ENCODE data around the gene LRRC37A3. TPM values are rescaled to one million over a fixed set of nuclear protein-coding genes. Genes with fewer than 3 reads are reported as not detected.

Gene LRRC37A3
- total and polyA plus RNA-seq, 2 donors (not counting 1 experiment from before 2014, with no cell fraction given), result 2.3 to 7.3 TPM

DNA sequence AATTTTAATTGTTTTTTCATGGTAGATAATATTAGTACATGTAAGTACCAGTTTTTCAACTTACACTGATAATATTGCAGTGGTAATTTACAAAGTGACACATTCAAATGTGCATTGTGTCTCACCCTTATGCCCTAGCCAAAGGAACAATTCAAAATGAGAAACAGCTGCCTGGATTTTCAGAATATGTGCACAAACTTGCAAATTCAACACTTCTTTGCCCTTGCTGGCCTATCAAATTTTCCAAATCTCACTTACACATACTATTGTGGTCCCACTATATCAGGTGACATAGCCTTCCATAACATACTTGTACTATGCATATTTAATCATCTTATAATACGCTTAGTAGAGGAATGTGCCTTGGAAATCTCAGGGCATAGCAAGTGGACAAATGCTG, 32.6 kb upstream of the LRRC37A3 start:
- Histone ChIP-seq H3K4me3 (replicated peaks in 1 of 4; ENCODE audit: control extremely low read depth in 1 of 4, insufficient read depth in 1 of 4, low read depth in 3 of 4, low read length in 4 of 4) (no peak overlapping the region), H3K4me1 (ENCODE audit: control insufficient read depth, extremely low read depth, insufficient read depth, low read length) (no peaks in the 10 kb centered on the region), H4K20me1 (ENCODE audit: control insufficient read depth, extremely low read depth, insufficient read depth, low read length) (no peaks in the 10 kb centered on the region), H3K36me3 (ENCODE audit: control insufficient read depth, insufficient read depth, low read length) (no peaks in the 10 kb centered on the region), H3K79me2 (ENCODE audit: control insufficient read depth, insufficient read depth, low read length) (no peaks in the 10 kb centered on the region), H3K9ac (ENCODE audit: insufficient read depth, low read length) (no peak overlapping the region), H2AFZ (ENCODE audit: low read length) (no peak overlapping the region), H3K4me2 (ENCODE audit: extremely low read depth, insufficient read depth, low read length) (no peak overlapping the region), H3K27ac (ENCODE audit: insufficient read depth, low read length) (no peak overlapping the region), H3K27me3 (ENCODE audit: control insufficient read depth, insufficient read depth, low read length) (no peaks in the 10 kb centered on the region), H3K9me3 (ENCODE audit: control insufficient read depth, insufficient read depth, low read depth, low read length) (no peaks in the 10 kb centered on the region)
- no peak for DNase-seq (ENCODE audit: low read depth in 2 of 2)
- no peak for TF ChIP-seq EZH2 (IDR thresholded peaks at IDR 0.05; ENCODE audit: low read length, missing control alignments)
- TF ChIP-seq, protein P1, sequence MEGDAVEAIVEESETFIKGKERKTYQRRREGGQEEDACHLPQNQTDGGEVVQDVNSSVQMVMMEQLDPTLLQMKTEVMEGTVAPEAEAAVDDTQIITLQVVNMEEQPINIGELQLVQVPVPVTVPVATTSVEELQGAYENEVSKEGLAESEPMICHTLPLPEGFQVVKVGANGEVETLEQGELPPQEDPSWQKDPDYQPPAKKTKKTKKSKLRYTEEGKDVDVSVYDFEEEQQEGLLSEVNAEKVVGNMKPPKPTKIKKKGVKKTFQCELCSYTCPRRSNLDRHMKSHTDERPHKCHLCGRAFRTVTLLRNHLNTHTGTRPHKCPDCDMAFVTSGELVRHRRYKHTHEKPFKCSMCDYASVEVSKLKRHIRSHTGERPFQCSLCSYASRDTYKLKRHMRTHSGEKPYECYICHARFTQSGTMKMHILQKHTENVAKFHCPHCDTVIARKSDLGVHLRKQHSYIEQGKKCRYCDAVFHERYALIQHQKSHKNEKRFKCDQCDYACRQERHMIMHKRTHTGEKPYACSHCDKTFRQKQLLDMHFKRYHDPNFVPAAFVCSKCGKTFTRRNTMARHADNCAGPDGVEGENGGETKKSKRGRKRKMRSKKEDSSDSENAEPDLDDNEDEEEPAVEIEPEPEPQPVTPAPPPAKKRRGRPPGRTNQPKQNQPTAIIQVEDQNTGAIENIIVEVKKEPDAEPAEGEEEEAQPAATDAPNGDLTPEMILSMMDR (conservative IDR thresholded peaks at IDR 0.05 in 1 of 2, IDR thresholded peaks at IDR 0.05 in 1 of 2; ENCODE audit: low read depth in 1 of 2, low read length in 2 of 2), result no peak

- H3K27me3 ChIP-seq (ENCODE audit: control insufficient read depth, insufficient read depth, low read length), result no peaks in the 10 kb centered on the region
- H3K27ac ChIP-seq (ENCODE audit: insufficient read depth, low read length), result no peak overlapping the region
- H3K36me3 ChIP-seq (ENCODE audit: control insufficient read depth, insufficient read depth, low read length), result no peaks in the 10 kb centered on the region
- H3K79me2 ChIP-seq (ENCODE audit: control insufficient read depth, insufficient read depth, low read length), result no peaks in the 10 kb centered on the region
- TF ChIP-seq EZH2 (IDR thresholded peaks at IDR 0.05; ENCODE audit: low read length, missing control alignments), result no peak
- TF ChIP-seq, protein P1 (conservative IDR thresholded peaks at IDR 0.05 in 1 of 2, IDR thresholded peaks at IDR 0.05 in 1 of 2; ENCODE audit: low read depth in 1 of 2, low read length in 2 of 2), result no peak
- no peak overlapping the region for H2AFZ ChIP-seq (ENCODE audit: low read length)
- H3K9ac ChIP-seq (ENCODE audit: insufficient read depth, low read length), result no peak overlapping the region
- H3K4me2 ChIP-seq (ENCODE audit: extremely low read depth, insufficient read depth, low read length), result no peak overlapping the region
- peak in 1 of 2 donors; percentile 21 for DNase-seq (ENCODE audit: low read depth in 2 of 2)
- H4K20me1 ChIP-seq (ENCODE audit: control insufficient read depth, extremely low read depth, insufficient read depth, low read length), result no peaks in the 10 kb centered on the region
- no peaks in the 10 kb centered on the region for H3K4me1 ChIP-seq (ENCODE audit: control insufficient read depth, extremely low read depth, insufficient read depth, low read length)
- H3K9me3 ChIP-seq (ENCODE audit: control insufficient read depth, insufficient read depth, low read depth, low read length), result no peaks in the 10 kb centered on the region
- no peak overlapping the region for H3K4me3 ChIP-seq (replicated peaks in 1 of 4; ENCODE audit: control extremely low read depth in 1 of 4, insufficient read depth in 1 of 4, low read depth in 3 of 4, low read length in 4 of 4)
Observed at GRCh38 chr17:64950871-64951270, 31.6 kb upstream of the LRRC37A3 start.

GRCh38 chr17:64947152-64947551, 27.9 kb upstream of the LRRC37A3 start:
- no peaks in the 10 kb centered on the region for H3K9me3 ChIP-seq (ENCODE audit: control insufficient read depth, insufficient read depth, low read depth, low read length)
- no peaks in the 10 kb centered on the region for H4K20me1 ChIP-seq (ENCODE audit: control insufficient read depth, extremely low read depth, insufficient read depth, low read length)
- H3K27me3 ChIP-seq (ENCODE audit: control insufficient read depth, insufficient read depth, low read length), result no peaks in the 10 kb centered on the region
- H3K4me1 ChIP-seq (ENCODE audit: control insufficient read depth, extremely low read depth, insufficient read depth, low read length), result no peaks in the 10 kb centered on the region
- DNase-seq (ENCODE audit: low read depth in 2 of 2), result peak in 1 of 2 donors; percentile 34
- H3K4me3 ChIP-seq (replicated peaks in 1 of 4; ENCODE audit: control extremely low read depth in 1 of 4, insufficient read depth in 1 of 4, low read depth in 3 of 4, low read length in 4 of 4), result no peak overlapping the region
- H3K27ac ChIP-seq (ENCODE audit: insufficient read depth, low read length), result no peak overlapping the region
- H3K36me3 ChIP-seq (ENCODE audit: control insufficient read depth, insufficient read depth, low read length), result no peaks in the 10 kb centered on the region
- no peak overlapping the region for H3K9ac ChIP-seq (ENCODE audit: insufficient read depth, low read length)
- no peak overlapping the region for H3K4me2 ChIP-seq (ENCODE audit: extremely low read depth, insufficient read depth, low read length)
- TF ChIP-seq EZH2 (IDR thresholded peaks at IDR 0.05; ENCODE audit: low read length, missing control alignments), result no peak
- TF ChIP-seq, protein P1 (conservative IDR thresholded peaks at IDR 0.05 in 1 of 2, IDR thresholded peaks at IDR 0.05 in 1 of 2; ENCODE audit: low read depth in 1 of 2, low read length in 2 of 2), result no peak
- no peak overlapping the region for H2AFZ ChIP-seq (ENCODE audit: low read length)
- H3K79me2 ChIP-seq (ENCODE audit: control insufficient read depth, insufficient read depth, low read length), result no peaks in the 10 kb centered on the region
